GM12878 (cell line): ENCODE results near the gene HS1BP3. TPM values are rescaled to one million over a fixed set of nuclear protein-coding genes. Genes with fewer than 3 reads are reported as not detected.

Source experiments
- ATAC-seq: fragments of 200-7000 bp; cut with Tn5 transposase; 3 replicates; pipeline ENCODE4 v1.9.1; 2020; ENCODE audit warnings: mild to moderate bottlenecking, moderate library complexity
- BruUV-seq: library from RNA; stranded (reverse); fragments of 400-500 nt; replicated peaks from 2 replicates; lab custom pipeline; 2021; lab: Mats Ljungman, UMichigan
- CTCF ChIA-PET: fragments of 300-600 bp; sonication (Branson Sonifier 250); formaldehyde crosslinking; extraction: SDS; loops from one replicate; lab custom pipeline; 2021; ENCODE audit warnings: inconsistent platforms; lab: Yijun Ruan, JAX
- POLR2A ChIA-PET: fragments of 350-600 bp; formaldehyde crosslinking; extraction: SDS; loops from one replicate; lab custom pipeline; 2021; ENCODE audit warnings: inconsistent platforms; lab: Charles Lee
- RAD21 ChIA-PET: fragments of 300-600 bp; sonication (Branson Sonifier 250); formaldehyde crosslinking; loops from one replicate; lab custom pipeline; 2023; ENCODE audit warnings: antibody characterized with exemption; ENCODE audit not compliant: unreplicated experiment; lab: Charles Lee
- SMC1A ChIA-PET: fragments of 300-600 bp; sonication (Branson Sonifier 250); formaldehyde crosslinking; loops from one replicate; lab custom pipeline; 2023; ENCODE audit not compliant: unreplicated experiment, uncharacterized antibody; lab: Charles Lee
- DNase-seq: peaks from one replicate; pipeline ENCODE4 v3.0.0-alpha.2; 2011; ENCODE audit warnings: low read depth, low spot score
- FAIRE-seq: peaks from 3 replicates; lab custom pipeline; 2011; peaks lifted over from hg19 to GRCh38; lab: Jason Lieb, UNC
- H2AFZ ChIP-seq: 2 replicates; pipeline ENCODE4 v1.6.0; 2011; ENCODE audit warnings: low read depth, low read length, control low read depth; ENCODE audit not compliant: control insufficient read depth
- H3K27ac ChIP-seq: 2 replicates; pipeline ENCODE4 v1.5.1; 2011; ENCODE audit warnings: control low read depth; ENCODE audit not compliant: control insufficient read depth, insufficient read depth
- H3K27me3 ChIP-seq, 2 experiments: replicated peaks in 1 of 2; 2 replicates each; pipeline versions ENCODE4 v1.6.0 to v1.6.1; 2011; ENCODE audit warnings: low read length in 1 of 2; ENCODE audit not compliant: control insufficient read depth in 2 of 2, insufficient read depth in 2 of 2
- H3K36me3 ChIP-seq, 2 experiments: 2 replicates each; pipeline ENCODE4 v1.5.1; 2011; ENCODE audit warnings: low read length in 1 of 2; ENCODE audit not compliant: control insufficient read depth in 2 of 2, insufficient read depth in 2 of 2
- H3K4me1 ChIP-seq: 2 replicates; pipeline ENCODE4 v1.6.1; 2011; ENCODE audit warnings: mild to moderate bottlenecking, low read length, moderate library complexity, mixed read lengths; ENCODE audit not compliant: control insufficient read depth, insufficient read depth
- H3K4me2 ChIP-seq: 2 replicates; pipeline ENCODE4 v1.6.0; 2011; ENCODE audit warnings: control low read depth; ENCODE audit not compliant: control insufficient read depth, insufficient read depth
- H3K4me3 ChIP-seq: fragments of 200-600 bp; sonication (generic); 2 replicates; pipeline ENCODE4 v1.5.1; 2016
- H3K79me2 ChIP-seq: 2 replicates; pipeline ENCODE4 v1.6.0; 2011; ENCODE audit warnings: low read length; ENCODE audit not compliant: control insufficient read depth, insufficient read depth
- H3K9ac ChIP-seq: 2 replicates; pipeline ENCODE4 v1.8.0; 2011; ENCODE audit warnings: low read length, control low read depth, mixed read lengths; ENCODE audit not compliant: control insufficient read depth, insufficient read depth
- H3K9me3 ChIP-seq: replicated peaks from 3 replicates; pipeline ENCODE4 v1.5.1; 2011; ENCODE audit warnings: mild to moderate bottlenecking, low read length; ENCODE audit not compliant: control insufficient read depth, insufficient read depth
- H4K20me1 ChIP-seq: 2 replicates; pipeline ENCODE4 v1.6.0; 2011; ENCODE audit not compliant: control insufficient read depth, insufficient read depth
- EED ChIP-seq: sonication (generic); IDR thresholded peaks from 2 replicates; pipeline ENCODE4 v1.6.1; 2016; ENCODE audit warnings: antibody characterized with exemption, low read depth
- HCFC1 ChIP-seq: fragments of 150-350 bp; IDR thresholded peaks from 2 replicates; pipeline ENCODE4 v1.6.1; 2014; ENCODE audit warnings: low read length
- NFYB ChIP-seq: IDR thresholded peaks from 2 replicates; pipeline ENCODE4 v1.6.1; 2011; ENCODE audit warnings: low read depth, mild to moderate bottlenecking, low read length, improper control_type of control experiment, moderate library complexity; ENCODE audit not compliant: insufficient read depth
- NR2F1 ChIP-seq: fragments of 450-650 bp; conservative IDR thresholded peaks from 2 replicates; pipeline ENCODE4 v1.6.1; 2017; ENCODE audit warnings: mild to moderate bottlenecking
- WGBS: methylation state at CpG from one replicate; pipeline ENCODE4 v1.1.6; 2016; ENCODE audit warnings: low lambda C conversion rate; ENCODE audit not compliant: insufficient replicate concordance, insufficient coverage; ENCODE audit errors: missing lambda C conversion rate; 5-methylcytosine and 5-hydroxymethylcytosine counted together
- in situ Hi-C: fragments of 300-500 bp; cut with MboI; formaldehyde crosslinking; loops from 9 replicates; pipeline ENCODE4 v1.14.3; 2018; ENCODE audit warnings: mixed read lengths
- intact Hi-C: fragments of 100-400 bp; cut with micrococcal nuclease; formaldehyde crosslinking; loops from one replicate; pipeline ENCODE4 v1.14.2; 2022; ENCODE audit not compliant: unreplicated experiment
- polyA plus RNA-seq, 11 experiments: library from polyadenylated mRNA; depleted of rRNA in 4 of 11; unstranded in 6 of 11; stranded (reverse) in 5 of 11; fragments of >200 nt; fragmentation: Nextera tagmentation in 4 of 11; fragmentation: Illumina TruSeq in 1 of 11; extraction: Ambion mirVana in 4 of 11; extraction: Trizol in 1 of 11; gene quantifications; 1 replicate in 1 of 11; 2 replicates in 10 of 11; pipeline versions ENCODE4 v1.2.1 to v1.2.3, GENCODE V29; 2011 to 2016; ENCODE audit warnings: inconsistent platforms in 2 of 11, missing spikeins in 2 of 11, low read depth in 1 of 11
- total RNA-seq, 4 experiments: library from RNA; depleted of rRNA in 3 of 4; stranded (reverse); fragments of >200 nt in 3 of 4; fragmentation: Illumina TruSeq in 1 of 4; extraction: Trizol in 1 of 4; gene quantifications; 2 replicates each; pipeline versions ENCODE4 v1.2.1 to v1.2.3, GENCODE V29; 2013 to 2021
- TF ChIP-seq, protein P1 (sequence below): fragments of 450-650 bp; IDR thresholded peaks from 2 replicates; pipeline ENCODE4 v1.6.1; 2017; ENCODE audit warnings: mild to moderate bottlenecking, moderate library complexity
- TF ChIP-seq, protein P2 (sequence below): IDR thresholded peaks from 2 replicates; pipeline ENCODE4 v1.6.1; 2012; ENCODE audit warnings: improper control_type of control experiment, low read depth, low read length; ENCODE audit not compliant: insufficient replicate concordance
- TF ChIP-seq, protein P3 (sequence below): fragments of 450-650 bp; formaldehyde crosslinking; IDR thresholded peaks from 2 replicates; pipeline ENCODE4 v1.4.0; 2020; ENCODE audit warnings: mild to moderate bottlenecking, moderate library complexity

Gene HS1BP3
- total and polyA plus RNA-seq, 10 of the 15 experiments (the other 5 are each of a cell fraction or from before 2014, with no cell fraction given) = 0.47 to 7.2 (median 4.6) TPM

DNA sequence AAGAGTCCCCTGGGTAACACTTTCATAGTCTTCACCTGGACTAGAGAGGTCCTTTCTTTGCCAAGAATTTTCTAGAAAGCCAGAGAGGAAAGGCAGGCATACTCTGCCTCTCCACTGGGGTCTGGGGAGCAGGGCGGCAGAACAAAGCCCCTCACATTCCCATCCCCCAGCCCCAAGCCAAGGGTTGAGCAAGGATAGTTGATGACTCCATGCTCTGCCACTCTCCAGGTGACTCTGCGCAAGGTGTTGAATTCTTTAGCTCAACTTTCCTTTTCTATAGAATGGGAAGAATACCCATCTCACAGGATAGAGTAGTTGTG is 13.1 kb upstream of the HS1BP3 start:
- no peak overlapping the region for H3K4me2 ChIP-seq
- no peaks in the 10 kb centered on the region for H3K79me2 ChIP-seq
- no peak overlapping the region for H3K27ac ChIP-seq
- no TSS peak for BruUV-seq
- H3K9ac ChIP-seq = no peak overlapping the region
- DNase-seq (no peak), FAIRE-seq (no peak), ATAC-seq (no peak)
- H3K4me1 ChIP-seq = peaks cover 13% of the 10 kb centered on the region; the same call in 1 of the 2 replicates
- intact Hi-C loops (no loop called here), in situ Hi-C loops (loop anchor here (5.0 to 25.0 kb wide), 2 partner anchors 298 to 448 kb away; partner anchors contain the start of gene TDRD15)
- peaks cover 15 to 27% of the 10 kb centered on the region in 2 experiments for H3K27me3 ChIP-seq
- no peak overlapping the region for H3K4me3 ChIP-seq
- ChIA-PET CTCF (interaction anchor here (0.9 to 6.8 kb wide), 3 partner anchors 12 to 299 kb away, joined by 3 to 218 read pairs (median 82); no protein-coding TSS in a partner anchor), POLR2A (no interaction called here), SMC1A (no interaction called here), RAD21 (interaction anchor here (1.4 kb wide), 1 partner anchor 299 kb away, joined by 4 read pairs; no protein-coding TSS in a partner anchor)
- 0 out of 2 replicates have a peak, but pooled peaks cover 2% of the 10 kb centered on the region for H4K20me1 ChIP-seq
- 70% methylated on average over 2 of the region's 2 CpGs for WGBS
- H3K36me3 ChIP-seq = no peaks in the 10 kb centered on the region
- no peak overlapping the region for H2AFZ ChIP-seq
- H3K9me3 ChIP-seq = no peaks in the 10 kb centered on the region
- TF ChIP-seq HCFC1 = no peak
- TF ChIP-seq, protein P1, sequence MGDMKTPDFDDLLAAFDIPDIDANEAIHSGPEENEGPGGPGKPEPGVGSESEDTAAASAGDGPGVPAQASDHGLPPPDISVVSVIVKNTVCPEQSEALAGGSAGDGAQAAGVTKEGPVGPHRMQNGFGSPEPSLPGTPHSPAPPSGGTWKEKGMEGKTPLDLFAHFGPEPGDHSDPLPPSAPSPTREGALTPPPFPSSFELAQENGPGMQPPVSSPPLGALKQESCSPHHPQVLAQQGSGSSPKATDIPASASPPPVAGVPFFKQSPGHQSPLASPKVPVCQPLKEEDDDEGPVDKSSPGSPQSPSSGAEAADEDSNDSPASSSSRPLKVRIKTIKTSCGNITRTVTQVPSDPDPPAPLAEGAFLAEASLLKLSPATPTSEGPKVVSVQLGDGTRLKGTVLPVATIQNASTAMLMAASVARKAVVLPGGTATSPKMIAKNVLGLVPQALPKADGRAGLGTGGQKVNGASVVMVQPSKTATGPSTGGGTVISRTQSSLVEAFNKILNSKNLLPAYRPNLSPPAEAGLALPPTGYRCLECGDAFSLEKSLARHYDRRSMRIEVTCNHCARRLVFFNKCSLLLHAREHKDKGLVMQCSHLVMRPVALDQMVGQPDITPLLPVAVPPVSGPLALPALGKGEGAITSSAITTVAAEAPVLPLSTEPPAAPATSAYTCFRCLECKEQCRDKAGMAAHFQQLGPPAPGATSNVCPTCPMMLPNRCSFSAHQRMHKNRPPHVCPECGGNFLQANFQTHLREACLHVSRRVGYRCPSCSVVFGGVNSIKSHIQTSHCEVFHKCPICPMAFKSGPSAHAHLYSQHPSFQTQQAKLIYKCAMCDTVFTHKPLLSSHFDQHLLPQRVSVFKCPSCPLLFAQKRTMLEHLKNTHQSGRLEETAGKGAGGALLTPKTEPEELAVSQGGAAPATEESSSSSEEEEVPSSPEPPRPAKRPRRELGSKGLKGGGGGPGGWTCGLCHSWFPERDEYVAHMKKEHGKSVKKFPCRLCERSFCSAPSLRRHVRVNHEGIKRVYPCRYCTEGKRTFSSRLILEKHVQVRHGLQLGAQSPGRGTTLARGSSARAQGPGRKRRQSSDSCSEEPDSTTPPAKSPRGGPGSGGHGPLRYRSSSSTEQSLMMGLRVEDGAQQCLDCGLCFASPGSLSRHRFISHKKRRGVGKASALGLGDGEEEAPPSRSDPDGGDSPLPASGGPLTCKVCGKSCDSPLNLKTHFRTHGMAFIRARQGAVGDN = no peak
- no peak for TF ChIP-seq NR2F1
- TF ChIP-seq NFYB = no peak
- TF ChIP-seq, protein P2, sequence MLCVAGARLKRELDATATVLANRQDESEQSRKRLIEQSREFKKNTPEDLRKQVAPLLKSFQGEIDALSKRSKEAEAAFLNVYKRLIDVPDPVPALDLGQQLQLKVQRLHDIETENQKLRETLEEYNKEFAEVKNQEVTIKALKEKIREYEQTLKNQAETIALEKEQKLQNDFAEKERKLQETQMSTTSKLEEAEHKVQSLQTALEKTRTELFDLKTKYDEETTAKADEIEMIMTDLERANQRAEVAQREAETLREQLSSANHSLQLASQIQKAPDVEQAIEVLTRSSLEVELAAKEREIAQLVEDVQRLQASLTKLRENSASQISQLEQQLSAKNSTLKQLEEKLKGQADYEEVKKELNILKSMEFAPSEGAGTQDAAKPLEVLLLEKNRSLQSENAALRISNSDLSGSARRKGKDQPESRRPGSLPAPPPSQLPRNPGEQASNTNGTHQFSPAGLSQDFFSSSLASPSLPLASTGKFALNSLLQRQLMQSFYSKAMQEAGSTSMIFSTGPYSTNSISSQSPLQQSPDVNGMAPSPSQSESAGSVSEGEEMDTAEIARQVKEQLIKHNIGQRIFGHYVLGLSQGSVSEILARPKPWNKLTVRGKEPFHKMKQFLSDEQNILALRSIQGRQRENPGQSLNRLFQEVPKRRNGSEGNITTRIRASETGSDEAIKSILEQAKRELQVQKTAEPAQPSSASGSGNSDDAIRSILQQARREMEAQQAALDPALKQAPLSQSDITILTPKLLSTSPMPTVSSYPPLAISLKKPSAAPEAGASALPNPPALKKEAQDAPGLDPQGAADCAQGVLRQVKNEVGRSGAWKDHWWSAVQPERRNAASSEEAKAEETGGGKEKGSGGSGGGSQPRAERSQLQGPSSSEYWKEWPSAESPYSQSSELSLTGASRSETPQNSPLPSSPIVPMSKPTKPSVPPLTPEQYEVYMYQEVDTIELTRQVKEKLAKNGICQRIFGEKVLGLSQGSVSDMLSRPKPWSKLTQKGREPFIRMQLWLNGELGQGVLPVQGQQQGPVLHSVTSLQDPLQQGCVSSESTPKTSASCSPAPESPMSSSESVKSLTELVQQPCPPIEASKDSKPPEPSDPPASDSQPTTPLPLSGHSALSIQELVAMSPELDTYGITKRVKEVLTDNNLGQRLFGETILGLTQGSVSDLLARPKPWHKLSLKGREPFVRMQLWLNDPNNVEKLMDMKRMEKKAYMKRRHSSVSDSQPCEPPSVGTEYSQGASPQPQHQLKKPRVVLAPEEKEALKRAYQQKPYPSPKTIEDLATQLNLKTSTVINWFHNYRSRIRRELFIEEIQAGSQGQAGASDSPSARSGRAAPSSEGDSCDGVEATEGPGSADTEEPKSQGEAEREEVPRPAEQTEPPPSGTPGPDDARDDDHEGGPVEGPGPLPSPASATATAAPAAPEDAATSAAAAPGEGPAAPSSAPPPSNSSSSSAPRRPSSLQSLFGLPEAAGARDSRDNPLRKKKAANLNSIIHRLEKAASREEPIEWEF = no peak
- TF ChIP-seq, protein P3, sequence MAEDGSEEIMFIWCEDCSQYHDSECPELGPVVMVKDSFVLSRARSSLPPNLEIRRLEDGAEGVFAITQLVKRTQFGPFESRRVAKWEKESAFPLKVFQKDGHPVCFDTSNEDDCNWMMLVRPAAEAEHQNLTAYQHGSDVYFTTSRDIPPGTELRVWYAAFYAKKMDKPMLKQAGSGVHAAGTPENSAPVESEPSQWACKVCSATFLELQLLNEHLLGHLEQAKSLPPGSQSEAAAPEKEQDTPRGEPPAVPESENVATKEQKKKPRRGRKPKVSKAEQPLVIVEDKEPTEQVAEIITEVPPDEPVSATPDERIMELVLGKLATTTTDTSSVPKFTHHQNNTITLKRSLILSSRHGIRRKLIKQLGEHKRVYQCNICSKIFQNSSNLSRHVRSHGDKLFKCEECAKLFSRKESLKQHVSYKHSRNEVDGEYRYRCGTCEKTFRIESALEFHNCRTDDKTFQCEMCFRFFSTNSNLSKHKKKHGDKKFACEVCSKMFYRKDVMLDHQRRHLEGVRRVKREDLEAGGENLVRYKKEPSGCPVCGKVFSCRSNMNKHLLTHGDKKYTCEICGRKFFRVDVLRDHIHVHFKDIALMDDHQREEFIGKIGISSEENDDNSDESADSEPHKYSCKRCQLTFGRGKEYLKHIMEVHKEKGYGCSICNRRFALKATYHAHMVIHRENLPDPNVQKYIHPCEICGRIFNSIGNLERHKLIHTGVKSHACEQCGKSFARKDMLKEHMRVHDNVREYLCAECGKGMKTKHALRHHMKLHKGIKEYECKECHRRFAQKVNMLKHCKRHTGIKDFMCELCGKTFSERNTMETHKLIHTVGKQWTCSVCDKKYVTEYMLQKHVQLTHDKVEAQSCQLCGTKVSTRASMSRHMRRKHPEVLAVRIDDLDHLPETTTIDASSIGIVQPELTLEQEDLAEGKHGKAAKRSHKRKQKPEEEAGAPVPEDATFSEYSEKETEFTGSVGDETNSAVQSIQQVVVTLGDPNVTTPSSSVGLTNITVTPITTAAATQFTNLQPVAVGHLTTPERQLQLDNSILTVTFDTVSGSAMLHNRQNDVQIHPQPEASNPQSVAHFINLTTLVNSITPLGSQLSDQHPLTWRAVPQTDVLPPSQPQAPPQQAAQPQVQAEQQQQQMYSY (CRISPR knock-in tag) = no peak
- TF ChIP-seq EED = no peak
